Smooth muscle cell (in vitro differentiated cells): ENCODE data around the gene ASAP3. TPM values are rescaled to one million over a fixed set of nuclear protein-coding genes. Genes with fewer than 3 reads are reported as not detected.

Experiments used
- DNase-seq: peaks from one replicate; lab custom pipeline; 2025; ENCODE audit not compliant: unreplicated experiment; lab: John Stamatoyannopoulos, UW
- H2AFZ ChIP-seq: fragments of 200-600 bp; sonication (generic); 2 replicates; pipeline ENCODE4 v1.6.0; 2016; ENCODE audit warnings: antibody characterized with exemption, low read depth, mild to moderate bottlenecking
- H3F3A ChIP-seq: fragments of 200-600 bp; sonication (generic); 2 replicates; pipeline ENCODE4 v1.6.0; 2017; ENCODE audit warnings: antibody characterized with exemption, low read depth
- H3K27ac ChIP-seq: fragments of 200-600 bp; sonication (generic); 2 replicates; pipeline ENCODE4 v1.5.1; 2016; ENCODE audit warnings: low read depth, mild to moderate bottlenecking
- H3K27me3 ChIP-seq: fragments of 200-600 bp; sonication (generic); 2 replicates; pipeline ENCODE4 v1.6.1; 2016; ENCODE audit warnings: low read depth, mild to moderate bottlenecking
- H3K36me3 ChIP-seq: fragments of 200-600 bp; sonication (generic); 2 replicates; pipeline ENCODE4 v1.5.1; 2016; ENCODE audit warnings: low read depth
- H3K4me1 ChIP-seq: fragments of 200-600 bp; sonication (generic); 2 replicates; pipeline ENCODE4 v1.5.1; 2016; ENCODE audit warnings: low read depth
- H3K4me2 ChIP-seq: fragments of 200-600 bp; sonication (generic); 2 replicates; pipeline ENCODE4 v1.6.0; 2016; ENCODE audit warnings: mild to moderate bottlenecking
- H3K4me3 ChIP-seq: fragments of 200-600 bp; sonication (generic); 2 replicates; pipeline ENCODE4 v1.5.1; 2016; ENCODE audit warnings: mild to moderate bottlenecking
- H3K79me2 ChIP-seq: fragments of 200-600 bp; sonication (generic); 2 replicates; pipeline ENCODE4 v1.6.0; 2016; ENCODE audit warnings: low read depth, mild to moderate bottlenecking
- H3K9ac ChIP-seq: fragments of 200-600 bp; sonication (generic); 2 replicates; pipeline ENCODE4 v1.6.0; 2016; ENCODE audit warnings: low read depth
- H3K9me3 ChIP-seq: fragments of 200-600 bp; sonication (generic); replicated peaks from 2 replicates; pipeline ENCODE4 v1.5.1; 2016; ENCODE audit warnings: low read depth
- H4K20me1 ChIP-seq: fragments of 200-600 bp; sonication (generic); 2 replicates; pipeline ENCODE4 v1.6.0; 2016; ENCODE audit warnings: low read depth
- WGBS: methylation state at CpG from one replicate; pipeline ENCODE4 v1.1.7; 2016; ENCODE audit warnings: low lambda C conversion rate; 5-methylcytosine and 5-hydroxymethylcytosine counted together
- polyA plus RNA-seq: library from polyadenylated mRNA; unstranded; fragments of >200 nt; fragmentation: Nextera tagmentation; extraction: Ambion mirVana; gene quantifications from 2 replicates; pipeline ENCODE4 v1.2.1, GENCODE V29; 2016
- total RNA-seq: library from RNA; depleted of rRNA; stranded (reverse); fragments of >200 nt; gene quantifications from 2 replicates; pipeline ENCODE4 v1.2.3, GENCODE V29; 2014
- TF ChIP-seq, protein P1 (sequence below): fragments of 200-600 bp; sonication (generic); IDR thresholded peaks from 2 replicates; pipeline ENCODE4 v1.5.1; 2017; ENCODE audit warnings: borderline replicate concordance, mild to moderate bottlenecking, antibody characterized with exemption; ENCODE audit not compliant: insufficient read depth, poor library complexity, severe bottlenecking

The ASAP3 gene
- total and polyA plus RNA-seq, 2 experiments from 2014 or later, result 16.3 to 28.9 TPM

GRCh38 chr1:23385119-23385621 is 98.8 kb downstream of the ASAP3 start:
- DNase-seq, result no peak
- H3K9me3 ChIP-seq, result no peaks in the 10 kb centered on the region
- no peak overlapping the region for H2AFZ ChIP-seq
- no peaks in the 10 kb centered on the region for H3K36me3 ChIP-seq
- H3K27ac ChIP-seq, result peak overlapping the region; percentile 64
- no peak overlapping the region for H3K4me3 ChIP-seq
- no peaks in the 10 kb centered on the region for H4K20me1 ChIP-seq
- WGBS, result 62% methylated on average over 14 of the region's 14 CpGs
- TF ChIP-seq, protein P1, sequence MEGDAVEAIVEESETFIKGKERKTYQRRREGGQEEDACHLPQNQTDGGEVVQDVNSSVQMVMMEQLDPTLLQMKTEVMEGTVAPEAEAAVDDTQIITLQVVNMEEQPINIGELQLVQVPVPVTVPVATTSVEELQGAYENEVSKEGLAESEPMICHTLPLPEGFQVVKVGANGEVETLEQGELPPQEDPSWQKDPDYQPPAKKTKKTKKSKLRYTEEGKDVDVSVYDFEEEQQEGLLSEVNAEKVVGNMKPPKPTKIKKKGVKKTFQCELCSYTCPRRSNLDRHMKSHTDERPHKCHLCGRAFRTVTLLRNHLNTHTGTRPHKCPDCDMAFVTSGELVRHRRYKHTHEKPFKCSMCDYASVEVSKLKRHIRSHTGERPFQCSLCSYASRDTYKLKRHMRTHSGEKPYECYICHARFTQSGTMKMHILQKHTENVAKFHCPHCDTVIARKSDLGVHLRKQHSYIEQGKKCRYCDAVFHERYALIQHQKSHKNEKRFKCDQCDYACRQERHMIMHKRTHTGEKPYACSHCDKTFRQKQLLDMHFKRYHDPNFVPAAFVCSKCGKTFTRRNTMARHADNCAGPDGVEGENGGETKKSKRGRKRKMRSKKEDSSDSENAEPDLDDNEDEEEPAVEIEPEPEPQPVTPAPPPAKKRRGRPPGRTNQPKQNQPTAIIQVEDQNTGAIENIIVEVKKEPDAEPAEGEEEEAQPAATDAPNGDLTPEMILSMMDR, result no peak
- no peaks in the 10 kb centered on the region for H3K79me2 ChIP-seq
- peak overlapping the region; percentile 60 for H3K4me2 ChIP-seq
- no peaks in the 10 kb centered on the region for H3F3A ChIP-seq
- H3K9ac ChIP-seq, result no peak overlapping the region
- no peaks in the 10 kb centered on the region for H3K4me1 ChIP-seq
- no peaks in the 10 kb centered on the region for H3K27me3 ChIP-seq

- Histone ChIP-seq H3K9me3 (no peaks in the 10 kb centered on the region), H3K27me3 (no peaks in the 10 kb centered on the region), H3K79me2 (no peaks in the 10 kb centered on the region), H3K27ac (peak overlapping the region; percentile 64), H3F3A (no peaks in the 10 kb centered on the region), H2AFZ (no peak overlapping the region), H3K4me2 (peak overlapping the region; percentile 60), H3K36me3 (no peaks in the 10 kb centered on the region), H3K4me1 (no peaks in the 10 kb centered on the region), H3K9ac (no peak overlapping the region), H4K20me1 (no peaks in the 10 kb centered on the region), H3K4me3 (no peak overlapping the region)
- DNase-seq, result no peak
- TF ChIP-seq, protein P1, result no peak
- 70% methylated on average over 11 of the region's 11 CpGs for WGBS
Observed at GRCh38 chr1:23384312-23385058, 99.5 kb downstream of the ASAP3 start.

DNA sequence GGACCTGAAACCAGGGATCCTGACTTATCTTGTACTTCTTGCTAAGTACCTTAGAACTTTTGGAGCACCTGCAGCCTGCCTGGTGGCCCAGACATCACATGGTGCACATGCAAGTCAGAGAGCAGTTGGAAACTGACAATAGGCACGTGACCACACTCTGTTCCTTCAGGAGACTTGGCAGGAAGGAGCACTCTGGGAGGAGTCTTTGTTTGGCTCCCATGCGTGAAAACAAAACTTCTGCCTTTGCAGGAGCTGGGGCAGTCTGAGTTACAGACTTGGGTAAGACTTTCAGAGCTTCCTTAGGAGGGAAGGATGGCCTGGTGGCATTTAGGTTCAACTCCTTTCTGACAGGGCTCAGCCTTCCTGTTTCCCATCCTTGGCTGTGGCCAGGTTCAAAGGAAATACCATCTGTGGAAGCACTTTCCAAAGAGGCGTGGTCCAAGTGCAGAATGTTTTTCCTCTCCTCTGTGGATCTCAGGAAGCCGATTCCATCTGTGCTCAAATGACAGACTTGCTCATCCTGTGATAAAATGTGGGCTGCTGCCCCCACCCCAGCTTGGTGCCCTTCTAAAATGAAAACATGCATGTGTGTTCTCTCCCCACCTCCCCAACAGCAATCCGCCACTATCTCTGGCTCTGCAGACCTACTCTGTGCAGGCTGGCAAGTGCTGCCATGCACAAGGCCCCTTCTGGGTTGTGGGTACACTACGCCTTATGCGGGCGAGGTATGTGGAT is 100.2 kb downstream of the ASAP3 start:
- Histone ChIP-seq H3K79me2 (no peaks in the 10 kb centered on the region), H3K27me3 (no peaks in the 10 kb centered on the region), H4K20me1 (no peaks in the 10 kb centered on the region), H3K36me3 (no peaks in the 10 kb centered on the region), H3K4me2 (no peak overlapping the region), H3F3A (no peaks in the 10 kb centered on the region), H3K9ac (no peak overlapping the region), H2AFZ (no peak overlapping the region), H3K9me3 (no peaks in the 10 kb centered on the region), H3K27ac (no peak overlapping the region), H3K4me1 (no peaks in the 10 kb centered on the region), H3K4me3 (no peak overlapping the region)
- WGBS, result 90% methylated on average over 8 of the region's 8 CpGs
- TF ChIP-seq, protein P1, result no peak
- no peak for DNase-seq
